ENCODE results near the gene DCAF7.

DNA sequence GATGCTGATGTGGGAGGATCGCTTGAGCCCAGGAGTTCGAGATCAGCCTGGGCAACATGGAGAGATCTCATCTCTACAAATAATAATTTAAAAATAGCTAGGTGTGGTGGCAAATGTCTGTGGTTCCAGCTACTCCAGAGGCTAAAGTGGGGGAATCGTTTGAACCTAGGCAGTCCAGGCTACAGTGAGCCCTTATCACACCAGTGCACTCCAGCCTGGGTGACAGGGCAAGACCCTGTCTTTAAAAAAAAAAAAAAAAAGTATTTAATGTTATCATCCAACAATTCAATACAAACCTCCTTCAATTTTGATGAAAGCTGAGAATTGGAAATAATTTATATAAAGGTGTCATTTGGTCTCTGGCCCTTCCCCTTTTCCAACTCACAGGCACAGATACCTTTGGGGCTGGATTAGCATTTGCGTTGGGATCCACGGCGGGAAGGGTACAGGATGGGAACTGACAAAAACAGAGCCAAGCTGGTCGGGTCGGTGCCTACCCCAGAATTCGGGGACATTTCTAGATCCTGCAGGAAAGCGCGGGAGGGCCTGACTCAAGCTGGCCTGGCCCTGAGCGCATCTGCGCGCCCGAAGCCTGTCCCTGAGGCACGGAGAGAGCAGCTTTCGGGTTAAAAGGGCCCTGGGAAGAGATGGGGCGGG lies 860 bp upstream of the DCAF7 start:
- TF ChIP-seq, protein P1, sequence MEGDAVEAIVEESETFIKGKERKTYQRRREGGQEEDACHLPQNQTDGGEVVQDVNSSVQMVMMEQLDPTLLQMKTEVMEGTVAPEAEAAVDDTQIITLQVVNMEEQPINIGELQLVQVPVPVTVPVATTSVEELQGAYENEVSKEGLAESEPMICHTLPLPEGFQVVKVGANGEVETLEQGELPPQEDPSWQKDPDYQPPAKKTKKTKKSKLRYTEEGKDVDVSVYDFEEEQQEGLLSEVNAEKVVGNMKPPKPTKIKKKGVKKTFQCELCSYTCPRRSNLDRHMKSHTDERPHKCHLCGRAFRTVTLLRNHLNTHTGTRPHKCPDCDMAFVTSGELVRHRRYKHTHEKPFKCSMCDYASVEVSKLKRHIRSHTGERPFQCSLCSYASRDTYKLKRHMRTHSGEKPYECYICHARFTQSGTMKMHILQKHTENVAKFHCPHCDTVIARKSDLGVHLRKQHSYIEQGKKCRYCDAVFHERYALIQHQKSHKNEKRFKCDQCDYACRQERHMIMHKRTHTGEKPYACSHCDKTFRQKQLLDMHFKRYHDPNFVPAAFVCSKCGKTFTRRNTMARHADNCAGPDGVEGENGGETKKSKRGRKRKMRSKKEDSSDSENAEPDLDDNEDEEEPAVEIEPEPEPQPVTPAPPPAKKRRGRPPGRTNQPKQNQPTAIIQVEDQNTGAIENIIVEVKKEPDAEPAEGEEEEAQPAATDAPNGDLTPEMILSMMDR (IDR thresholded peaks at IDR 0.05), result no peak
- TF ChIP-seq POLR2A (IDR thresholded peaks at IDR 0.05) (no peak), EP300 (IDR thresholded peaks at IDR 0.05) (no peak)
